H1 (cell line): ENCODE data around the gene PINLYP. TPM values are rescaled to one million over a fixed set of nuclear protein-coding genes. Genes with fewer than 3 reads are reported as not detected.

Source experiments
- CTCF ChIA-PET: fragments of 300-600 bp; sonication (Branson Sonifier 250); formaldehyde crosslinking; loops from one replicate; lab custom pipeline; 2021; ENCODE audit not compliant: partially characterized antibody; lab: Charles Lee
- POLR2A ChIA-PET: fragments of 300-600 bp; sonication (Branson Sonifier 250); formaldehyde crosslinking; loops from one replicate; lab custom pipeline; 2021; ENCODE audit warnings: inconsistent platforms; ENCODE audit not compliant: partially characterized antibody; lab: Charles Lee
- DNase-seq, 2 experiments: peaks; one replicate each; pipeline versions ENCODE4 v3.0.0 to v3.0.0-alpha.2; 2010 to 2022; ENCODE audit warnings: low spot score in 2 of 2, low read depth in 1 of 2, mixed read lengths in 1 of 2
- FAIRE-seq: peaks from 2 replicates; lab custom pipeline; 2011; peaks lifted over from hg19 to GRCh38; lab: Jason Lieb, UNC
- H2AFZ ChIP-seq: 2 replicates; pipeline ENCODE4 v1.8.1; 2012; ENCODE audit warnings: low read length, inconsistent platforms
- H2AK5ac ChIP-seq: 2 replicates; pipeline ENCODE4 v1.6.1; 2013; ENCODE audit warnings: low read depth, low read length
- H2BK120ac ChIP-seq: replicated peaks from 2 replicates; pipeline ENCODE3; 2013; ENCODE audit warnings: low read depth, low read length, inconsistent platforms
- H2BK12ac ChIP-seq: 2 replicates; pipeline ENCODE4 v1.6.1; 2013; ENCODE audit warnings: low read depth, low read length
- H2BK15ac ChIP-seq: 2 replicates; pipeline ENCODE4 v1.6.1; 2013; ENCODE audit warnings: low read length
- H2BK20ac ChIP-seq: 2 replicates; pipeline ENCODE4 v1.6.1; 2013; ENCODE audit warnings: low read length
- H2BK5ac ChIP-seq: 2 replicates; pipeline ENCODE4 v1.6.1; 2013; ENCODE audit warnings: low read depth, low read length
- H3K14ac ChIP-seq: 2 replicates; pipeline ENCODE4 v1.6.1; 2013; ENCODE audit warnings: inconsistent platforms; ENCODE audit not compliant: insufficient read length
- H3K18ac ChIP-seq: 2 replicates; pipeline ENCODE4 v1.6.1; 2013; ENCODE audit warnings: low read length; ENCODE audit errors: extremely low read depth
- H3K23ac ChIP-seq: 2 replicates; pipeline ENCODE4 v1.6.1; 2013; ENCODE audit warnings: inconsistent platforms; ENCODE audit not compliant: insufficient read length
- H3K23me2 ChIP-seq: 2 replicates; pipeline ENCODE4 v1.6.1; 2013; ENCODE audit warnings: low read depth, low read length
- H3K27ac ChIP-seq: 2 replicates; pipeline ENCODE4 v1.6.1; 2011; ENCODE audit warnings: low read depth, low read length, inconsistent platforms
- H3K27me3 ChIP-seq, 4 experiments: replicated peaks in 1 of 4; 1 replicate in 1 of 4; 2 replicates in 3 of 4; pipeline versions ENCODE4 v1.6.1 to v1.8.1; 2011 to 2013; ENCODE audit warnings: low read length in 3 of 4, mild to moderate bottlenecking in 3 of 4, inconsistent platforms in 2 of 4, mixed read lengths in 2 of 4, moderate library complexity in 1 of 4; ENCODE audit not compliant: control insufficient read depth in 3 of 4, insufficient read depth in 3 of 4; ENCODE audit errors: extremely low read depth in 1 of 4
- H3K36me3 ChIP-seq, 4 experiments: 2 replicates each; pipeline versions ENCODE4 v1.6.1 to v1.8.1; 2011 to 2013; ENCODE audit warnings: mild to moderate bottlenecking in 4 of 4, low read length in 3 of 4, moderate library complexity in 2 of 4, control low read depth in 1 of 4, inconsistent platforms in 1 of 4; ENCODE audit not compliant: insufficient read depth in 4 of 4, control insufficient read depth in 2 of 4
- H3K4ac ChIP-seq: replicated peaks from 2 replicates; pipeline ENCODE3; 2013; ENCODE audit warnings: low read length, low read depth, mixed read lengths, inconsistent platforms; ENCODE audit not compliant: insufficient read length
- H3K4me1 ChIP-seq, 4 experiments: replicated peaks in 1 of 4; 1 replicate in 1 of 4; 2 replicates in 3 of 4; pipeline versions ENCODE4 v1.6.1 to v1.8.1; 2011 to 2013; ENCODE audit warnings: low read length in 3 of 4, inconsistent platforms in 2 of 4, mixed read lengths in 1 of 4; ENCODE audit not compliant: insufficient read depth in 4 of 4, control insufficient read depth in 3 of 4
- H3K4me2 ChIP-seq, 2 experiments: 2 replicates each; pipeline versions ENCODE4 v1.6.1 to v1.8.1; 2011 to 2013; ENCODE audit warnings: low read depth in 2 of 2, low read length in 2 of 2, control low read depth in 1 of 2, inconsistent platforms in 1 of 2, mild to moderate bottlenecking in 1 of 2; ENCODE audit not compliant: insufficient read depth in 1 of 2
- H3K4me3 ChIP-seq, 4 experiments: fragments of 200-600, 300-600 bp in 1 of 4; sonication (generic), shearing (Covaris generic), sonication (Bioruptor Twin) in 1 of 4; 2 replicates each; pipeline versions ENCODE4 v1.5.1 to v1.8.1; 2011 to 2016; ENCODE audit warnings: low read length in 4 of 4, low read depth in 3 of 4, control low read depth in 2 of 4, inconsistent platforms in 2 of 4, mild to moderate bottlenecking in 2 of 4, mixed read lengths in 1 of 4, moderate library complexity in 1 of 4; ENCODE audit not compliant: insufficient read depth in 2 of 4; ENCODE audit errors: extremely low read depth in 1 of 4
- H3K56ac ChIP-seq: replicated peaks from 2 replicates; pipeline ENCODE3; 2013; ENCODE audit warnings: low read depth, mild to moderate bottlenecking, mixed read lengths, low read length, inconsistent platforms; ENCODE audit not compliant: insufficient read length
- H3K79me1 ChIP-seq: 2 replicates; pipeline ENCODE4 v1.6.1; 2013; ENCODE audit warnings: low read depth, low read length, control low read depth
- H3K79me2 ChIP-seq, 2 experiments: 2 replicates each; pipeline versions ENCODE4 v1.6.1 to v1.8.1; 2012 to 2013; ENCODE audit warnings: low read length in 2 of 2, mild to moderate bottlenecking in 2 of 2, inconsistent platforms in 1 of 2; ENCODE audit not compliant: insufficient read depth in 2 of 2, control insufficient read depth in 1 of 2
- H3K9ac ChIP-seq, 4 experiments: replicated peaks in 1 of 4; 1 replicate in 1 of 4; 2 replicates in 3 of 4; pipeline versions ENCODE4 v1.6.1 to v1.8.1; 2011 to 2013; ENCODE audit warnings: low read depth in 3 of 4, low read length in 3 of 4, control low read depth in 2 of 4, mild to moderate bottlenecking in 2 of 4, moderate library complexity in 2 of 4, inconsistent platforms in 1 of 4; ENCODE audit errors: extremely low read depth in 1 of 4
- H3K9me3 ChIP-seq, 2 experiments: 2 replicates each; pipeline versions ENCODE4 v1.6.1 to v1.8.1; 2012 to 2013; ENCODE audit warnings: mild to moderate bottlenecking in 2 of 2, moderate library complexity in 2 of 2, control low read depth in 1 of 2, inconsistent platforms in 1 of 2, low read depth in 1 of 2, low read length in 1 of 2, mixed read lengths in 1 of 2; ENCODE audit not compliant: insufficient read depth in 2 of 2
- H4K20me1 ChIP-seq, 2 experiments: replicated peaks in 1 of 2; 2 replicates each; pipeline versions ENCODE3 to v1.8.1; 2011 to 2013; ENCODE audit warnings: inconsistent platforms in 2 of 2, low read length in 2 of 2, mild to moderate bottlenecking in 1 of 2; ENCODE audit not compliant: insufficient read depth in 2 of 2, control insufficient read depth in 1 of 2
- H4K5ac ChIP-seq: 2 replicates; pipeline ENCODE4 v1.6.1; 2013; ENCODE audit warnings: low read length, low read depth, mixed read lengths, inconsistent platforms; ENCODE audit not compliant: insufficient read length
- H4K8ac ChIP-seq: 2 replicates; pipeline ENCODE4 v1.8.0; 2013; ENCODE audit warnings: mild to moderate bottlenecking, moderate library complexity, low read length, inconsistent platforms; ENCODE audit not compliant: insufficient read depth; ENCODE audit errors: extremely low read depth
- H4K91ac ChIP-seq: replicated peaks from 2 replicates; pipeline ENCODE3; 2013; ENCODE audit warnings: low read length, mixed read lengths, inconsistent platforms; ENCODE audit not compliant: insufficient read length
- BRCA1 ChIP-seq: IDR thresholded peaks from 2 replicates; pipeline ENCODE4 v1.6.1; 2012; ENCODE audit warnings: low read depth, low read length, improper control_type of control experiment
- CREB1 ChIP-seq: IDR thresholded peaks from 2 replicates; pipeline ENCODE4 v1.6.1; 2012; ENCODE audit warnings: inconsistent platforms
- EGR1 ChIP-seq: IDR thresholded peaks from 2 replicates; pipeline ENCODE4 v1.6.1; 2011; ENCODE audit warnings: low read depth, low read length, borderline replicate concordance
- GABPA ChIP-seq: IDR thresholded peaks from 2 replicates; pipeline ENCODE4 v1.6.1; 2011; ENCODE audit warnings: mild to moderate bottlenecking, low read length, moderate library complexity, borderline replicate concordance; ENCODE audit not compliant: insufficient read depth
- GTF2F1 ChIP-seq: IDR thresholded peaks from 2 replicates; pipeline ENCODE4 v1.6.1; 2012; ENCODE audit warnings: low read depth, low read length, improper control_type of control experiment, borderline replicate concordance
- HDAC6 ChIP-seq: IDR thresholded peaks from one replicate; pipeline ENCODE4 v1.7.1; 2012; ENCODE audit warnings: low read depth, mild to moderate bottlenecking, inconsistent platforms, low read length, moderate library complexity
- KDM1A ChIP-seq: fragments of 200-600, 300-600 bp; sonication (generic); IDR thresholded peaks from 2 replicates; pipeline ENCODE4 v1.7.1; 2016; ENCODE audit warnings: mild to moderate bottlenecking, low read length, borderline replicate concordance
- KDM5A ChIP-seq: fragments of 200-600 bp; IDR thresholded peaks from 2 replicates; pipeline ENCODE4 v1.7.1; 2012; ENCODE audit warnings: mild to moderate bottlenecking, low read length, inconsistent platforms, mixed read lengths
- MAFK ChIP-seq: IDR thresholded peaks from 2 replicates; pipeline ENCODE4 v1.6.1; 2012; ENCODE audit warnings: low read depth, mild to moderate bottlenecking, improper control_type of control experiment, low read length
- POLR2AphosphoS5 ChIP-seq: IDR thresholded peaks from 2 replicates; pipeline ENCODE4 v1.6.1; 2011; ENCODE audit warnings: low read depth, low read length
- RFX5 ChIP-seq: IDR thresholded peaks from 2 replicates; pipeline ENCODE4 v1.6.1; 2011; ENCODE audit warnings: low read depth, low read length, improper control_type of control experiment, borderline replicate concordance
- SP1 ChIP-seq: IDR thresholded peaks from 2 replicates; pipeline ENCODE4 v1.6.1; 2011; ENCODE audit warnings: low read depth, low read length
- WGBS, 2 experiments: shearing (Covaris generic) in 1 of 2; methylation state at CpG; one replicate each; pipeline versions ENCODE4 v1.1.6 to v1.1.7; 2013 to 2015; ENCODE audit warnings: low lambda C conversion rate in 2 of 2, mixed read lengths in 2 of 2, inconsistent platforms in 1 of 2, low coverage in 1 of 2, missing lambda C conversion rate in 1 of 2; ENCODE audit not compliant: insufficient replicate concordance in 2 of 2, insufficient coverage in 1 of 2, insufficient read length in 1 of 2; ENCODE audit errors: extremely low coverage in 1 of 2, missing lambda C conversion rate in 1 of 2; 5-methylcytosine and 5-hydroxymethylcytosine counted together
- polyA plus RNA-seq, 7 experiments: library from polyadenylated mRNA; depleted of rRNA in 3 of 7; stranded (reverse) in 5 of 7; unstranded in 2 of 7; fragments of >200 nt in 5 of 7; fragments of 200-250 nt in 2 of 7; gene quantifications; 1 replicate in 5 of 7; 2 replicates in 1 of 7; 4 replicates in 1 of 7; pipeline versions ENCODE4 v1.2.1 to v1.2.3, GENCODE V29; 2011 to 2013; ENCODE audit warnings: missing spikeins in 2 of 7, mixed read lengths in 2 of 7
- total RNA-seq: library from RNA; stranded (reverse); fragmentation: NEBNext Ultra II Directional; extraction: Animal tissue kit (Norgen Biotek cat#: 25700); gene quantifications from 2 replicates; pipeline ENCODE4 v1.2.1, GENCODE V29; 2021
- TF ChIP-seq, protein P1 (sequence below): IDR thresholded peaks from 2 replicates; pipeline ENCODE4 v1.6.1; 2012; ENCODE audit warnings: low read length, inconsistent platforms

The PINLYP gene
- total and polyA plus RNA-seq, 2 of the 8 experiments (the other 6 are each of a cell fraction or from before 2014, with no cell fraction given) = 7.5 to 31.3 TPM

DNA sequence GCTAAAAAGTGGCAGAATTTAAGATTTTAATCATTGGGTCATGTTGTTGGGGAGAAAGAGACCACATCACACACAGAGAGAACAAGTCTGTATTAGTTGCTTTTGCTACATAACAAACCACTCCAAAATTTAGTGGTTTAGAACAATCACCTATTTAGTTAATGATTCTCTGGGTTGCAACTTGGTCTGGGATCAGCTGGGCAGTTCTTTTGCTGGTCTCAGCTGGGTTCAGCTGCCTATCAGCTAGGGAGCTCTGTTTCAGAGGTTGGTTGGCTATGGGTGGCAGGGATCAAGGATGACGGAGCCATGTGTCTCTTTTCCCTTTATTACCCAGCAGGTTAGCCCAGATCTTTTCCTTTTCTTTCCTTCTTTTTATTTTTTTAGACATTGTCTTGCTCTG, 8.9 kb downstream of the PINLYP start:
- Histone ChIP-seq H2AK5ac (no peak overlapping the region), H4K20me1 (peaks cover 2 to 7% of the 10 kb centered on the region in 2 experiments), H2BK120ac (no peak overlapping the region), H3K4ac (no peak overlapping the region), H3K23me2 (peaks cover 13% of the 10 kb centered on the region), H2BK15ac (no peak overlapping the region), H3K9me3 (no peaks in the 10 kb centered on the region), H2BK12ac (no peak overlapping the region), H4K8ac (no peak overlapping the region), H3K36me3 (peaks cover 0 to 4% (median 1%) of the 10 kb centered on the region in 4 experiments; a peak in 2 of 8 replicates), H3K79me2 (no peaks in the 10 kb centered on the region), H3K56ac (no peak overlapping the region), H3K4me2 (no peak overlapping the region), H2BK20ac (no peak overlapping the region), H3K27me3 (no peaks in the 10 kb centered on the region), H2BK5ac (no peak overlapping the region), H3K79me1 (no peaks in the 10 kb centered on the region), H3K23ac (no peak overlapping the region), H3K14ac (no peak overlapping the region), H4K91ac (no peak overlapping the region), H3K18ac (no peak overlapping the region), H2AFZ (no peak overlapping the region), H4K5ac (no peak overlapping the region), H3K27ac (no peak overlapping the region), H3K4me1 (peaks cover 0 to 7% (median 3%) of the 10 kb centered on the region in 4 experiments; a peak in 5 of 7 replicates), H3K9ac (no peak overlapping the region), H3K4me3 (no peak overlapping the region)
- ChIA-PET POLR2A (interaction anchor here (0.7 kb wide), 1 partner anchor 29 kb away, joined by 3 read pairs; no protein-coding TSS in a partner anchor), CTCF (interaction anchor here (0.6 to 6.9 kb wide), 8 partner anchors 9 to 901 kb away, joined by 3 to 45 read pairs (median 4); partner anchors contain the start of genes IRGQ, PINLYP and XRCC1)
- FAIRE-seq = no peak
- no peak for DNase-seq
- no peak for TF ChIP-seq GABPA
- TF ChIP-seq POLR2AphosphoS5 = no peak
- no peak for TF ChIP-seq EGR1
- TF ChIP-seq SP1 = no peak
- no peak for TF ChIP-seq CREB1
- TF ChIP-seq, protein P1, sequence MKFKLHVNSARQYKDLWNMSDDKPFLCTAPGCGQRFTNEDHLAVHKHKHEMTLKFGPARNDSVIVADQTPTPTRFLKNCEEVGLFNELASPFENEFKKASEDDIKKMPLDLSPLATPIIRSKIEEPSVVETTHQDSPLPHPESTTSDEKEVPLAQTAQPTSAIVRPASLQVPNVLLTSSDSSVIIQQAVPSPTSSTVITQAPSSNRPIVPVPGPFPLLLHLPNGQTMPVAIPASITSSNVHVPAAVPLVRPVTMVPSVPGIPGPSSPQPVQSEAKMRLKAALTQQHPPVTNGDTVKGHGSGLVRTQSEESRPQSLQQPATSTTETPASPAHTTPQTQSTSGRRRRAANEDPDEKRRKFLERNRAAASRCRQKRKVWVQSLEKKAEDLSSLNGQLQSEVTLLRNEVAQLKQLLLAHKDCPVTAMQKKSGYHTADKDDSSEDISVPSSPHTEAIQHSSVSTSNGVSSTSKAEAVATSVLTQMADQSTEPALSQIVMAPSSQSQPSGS = no peak
- TF ChIP-seq HDAC6 = no peak
- TF ChIP-seq GTF2F1 = no peak
- no peak for TF ChIP-seq KDM5A
- no peak for TF ChIP-seq BRCA1
- TF ChIP-seq KDM1A = no peak
- no peak for TF ChIP-seq RFX5
- TF ChIP-seq MAFK = no peak
- TF ChIP-seq, all 59 proteins: peak for 0
- 75% methylated on average over 1 of the region's 1 CpG; no CpG with 5 or more reads in 1 of the 2 experiments for WGBS, 2 experiments
